DMS53 (cell line): ENCODE data around the gene KCNN3.

Source experiments
- DNase-seq: peaks from one replicate; lab custom pipeline; 2025; lab: John Stamatoyannopoulos, UW

The KCNN3 gene

GRCh38 chr1:154840269-154841176 is 29.6 kb downstream of the KCNN3 start:
- no peak for DNase-seq

- DNase-seq = no peak
These were observed 30.4 kb downstream of the KCNN3 start for GRCh38 chr1:154839691-154840090.

GRCh38 chr1:154838988-154839387 is 31.1 kb downstream of the KCNN3 start:
- no peak for DNase-seq

GRCh38 chr1:154838461-154838860 is 31.6 kb downstream of the KCNN3 start:
- DNase-seq = no peak

- DNase-seq = peak; percentile 93
These were observed 32.4 kb downstream of the KCNN3 start for GRCh38 chr1:154837672-154838171.

GRCh38 chr1:154837034-154837671 is 32.9 kb downstream of the KCNN3 start:
- DNase-seq = peak; percentile 77

- no peak for DNase-seq
These were observed 34.4 kb downstream of the KCNN3 start for GRCh38 chr1:154835531-154836324.

- DNase-seq = no peak
These were observed 36.2 kb downstream of the KCNN3 start for GRCh38 chr1:154833841-154834240.

- no peak for DNase-seq
These were observed 36.9 kb downstream of the KCNN3 start for GRCh38 chr1:154833209-154833608.

GRCh38 chr1:154832384-154832783 is 37.7 kb downstream of the KCNN3 start:
- DNase-seq = no peak

- DNase-seq = no peak
These were observed 38.6 kb downstream of the KCNN3 start for GRCh38 chr1:154831462-154831861.

- no peak for DNase-seq
These were observed 41.0 kb downstream of the KCNN3 start for GRCh38 chr1:154829062-154829461.

GRCh38 chr1:154824179-154825000 is 45.7 kb downstream of the KCNN3 start:
- DNase-seq = no peak

- no peak for DNase-seq
These were observed 47.4 kb downstream of the KCNN3 start for GRCh38 chr1:154822717-154823116.

GRCh38 chr1:154822233-154822632 is 47.8 kb downstream of the KCNN3 start:
- no peak for DNase-seq

- no peak for DNase-seq
These were observed 49.0 kb downstream of the KCNN3 start for GRCh38 chr1:154821083-154821482.

- DNase-seq = no peak
These were observed 49.4 kb downstream of the KCNN3 start for GRCh38 chr1:154820646-154821045.

- DNase-seq = peak; percentile 65
These were observed 50.2 kb downstream of the KCNN3 start for GRCh38 chr1:154819628-154820590.

- DNase-seq = no peak
These were observed 51.2 kb downstream of the KCNN3 start for GRCh38 chr1:154818911-154819310.

GRCh38 chr1:154816937-154817336 is 53.1 kb downstream of the KCNN3 start:
- no peak for DNase-seq
